ENCODE results near the gene CCM2L. TPM values are rescaled to one million over a fixed set of nuclear protein-coding genes. Genes with fewer than 3 reads are reported as not detected.
A peak's percentile ranks its signal among the peaks of the same experiment; 100 is the strongest.

CCM2L gene
- total RNA-seq, 2 donors from 2014 or later: 5.2 to 7.8 TPM

DNA sequence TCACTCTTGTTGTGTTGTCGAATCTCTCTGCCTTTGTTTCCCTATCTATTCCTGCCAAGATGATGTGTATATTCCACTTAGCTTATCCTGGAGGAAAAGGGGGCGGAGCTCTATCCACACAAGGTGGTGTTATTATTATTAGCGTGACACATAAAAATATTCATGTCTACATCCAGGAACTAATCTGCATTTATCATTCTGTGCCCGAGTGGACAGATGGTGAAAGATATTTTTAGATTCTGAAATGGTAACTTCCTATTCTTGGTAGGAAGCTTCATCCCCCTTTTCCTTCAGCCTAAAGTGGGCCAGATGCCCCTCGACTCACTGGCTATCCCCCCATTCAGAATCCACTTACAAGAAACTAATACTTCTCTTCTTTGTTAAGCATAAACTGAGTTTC lies 40.2 kb upstream of the CCM2L start:
- Mint-ChIP-seq H3K27me3 (ENCODE audit: insufficient read depth) (peaks cover 72% of the 10 kb centered on the region), H3K36me3 (ENCODE audit: low read depth) (no peaks in the 10 kb centered on the region), H3K9me3 (no peaks in the 10 kb centered on the region), H3K4me1 (peaks cover 53% of the 10 kb centered on the region), H3K27ac (no peak overlapping the region), H3K4me3 (no peak overlapping the region)
- H3K27ac ChIP-seq (ENCODE audit: low read depth, low read length): no peak overlapping the region
- H3K9me3 ChIP-seq (ENCODE audit: control insufficient read depth, low read length): no peaks in the 10 kb centered on the region
- H3K4me1 ChIP-seq (ENCODE audit: control insufficient read depth, insufficient read depth, low read length): peaks cover 19% of the 10 kb centered on the region
- peaks cover 38% of the 10 kb centered on the region for H3K27me3 ChIP-seq (ENCODE audit: control insufficient read depth, insufficient read depth, low read length, poor library complexity, severe bottlenecking)
- no peak overlapping the region for H3K9ac ChIP-seq (ENCODE audit: extremely low read depth, low read length, poor library complexity, severe bottlenecking)
- TF ChIP-seq, protein P1, sequence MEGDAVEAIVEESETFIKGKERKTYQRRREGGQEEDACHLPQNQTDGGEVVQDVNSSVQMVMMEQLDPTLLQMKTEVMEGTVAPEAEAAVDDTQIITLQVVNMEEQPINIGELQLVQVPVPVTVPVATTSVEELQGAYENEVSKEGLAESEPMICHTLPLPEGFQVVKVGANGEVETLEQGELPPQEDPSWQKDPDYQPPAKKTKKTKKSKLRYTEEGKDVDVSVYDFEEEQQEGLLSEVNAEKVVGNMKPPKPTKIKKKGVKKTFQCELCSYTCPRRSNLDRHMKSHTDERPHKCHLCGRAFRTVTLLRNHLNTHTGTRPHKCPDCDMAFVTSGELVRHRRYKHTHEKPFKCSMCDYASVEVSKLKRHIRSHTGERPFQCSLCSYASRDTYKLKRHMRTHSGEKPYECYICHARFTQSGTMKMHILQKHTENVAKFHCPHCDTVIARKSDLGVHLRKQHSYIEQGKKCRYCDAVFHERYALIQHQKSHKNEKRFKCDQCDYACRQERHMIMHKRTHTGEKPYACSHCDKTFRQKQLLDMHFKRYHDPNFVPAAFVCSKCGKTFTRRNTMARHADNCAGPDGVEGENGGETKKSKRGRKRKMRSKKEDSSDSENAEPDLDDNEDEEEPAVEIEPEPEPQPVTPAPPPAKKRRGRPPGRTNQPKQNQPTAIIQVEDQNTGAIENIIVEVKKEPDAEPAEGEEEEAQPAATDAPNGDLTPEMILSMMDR (conservative IDR thresholded peaks at IDR 0.05): no peak
- no peak for DNase-seq
- 75 to 83% methylated on average over 1 to 2 of the region's 5 CpGs for WGBS, 2 experiments (ENCODE audit: insufficient coverage in 1 of 2, insufficient read length in 1 of 2)
- H3K36me3 ChIP-seq (ENCODE audit: control insufficient read depth, insufficient read depth, low read length): no peaks in the 10 kb centered on the region
- H3K4me3 ChIP-seq (ENCODE audit: low read length): no peak overlapping the region

DNA sequence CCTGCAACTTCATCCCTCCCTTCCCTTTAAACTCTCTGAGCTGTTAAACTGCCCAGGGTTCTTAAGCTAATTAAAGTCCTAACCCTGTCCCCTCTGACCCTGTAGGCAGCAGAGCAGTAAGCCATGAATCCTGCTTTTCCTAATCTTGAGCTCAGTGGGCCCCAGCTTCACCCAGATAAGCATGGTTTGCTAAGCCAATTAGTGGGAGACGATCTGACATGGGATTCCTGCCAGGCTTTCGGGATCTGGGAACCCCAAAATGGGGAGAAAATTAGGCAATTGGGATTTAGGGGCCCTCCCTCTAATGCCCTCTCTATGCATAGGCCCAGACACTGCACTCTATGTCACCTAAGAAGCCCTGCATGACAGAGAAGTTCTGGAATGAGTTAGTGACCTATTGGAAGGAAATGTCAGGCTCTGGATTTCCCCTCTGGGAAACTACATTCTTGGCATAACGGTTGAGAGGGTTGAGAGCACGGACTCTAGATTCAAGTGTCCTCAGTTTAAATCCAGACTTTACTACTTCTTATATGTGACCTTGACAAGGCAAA lies 37.7 kb upstream of the CCM2L start:
- DNase-seq: peak; percentile 60
- peaks cover 47% of the 10 kb centered on the region for H3K27me3 Mint-ChIP-seq (ENCODE audit: insufficient read depth)
- H3K36me3 Mint-ChIP-seq (ENCODE audit: low read depth): no peaks in the 10 kb centered on the region
- no peaks in the 10 kb centered on the region for H3K9me3 Mint-ChIP-seq
- H3K9ac ChIP-seq (ENCODE audit: extremely low read depth, low read length, poor library complexity, severe bottlenecking): no peak overlapping the region
- H3K4me3 Mint-ChIP-seq: peak overlapping the region; percentile 19
- WGBS, 2 experiments (ENCODE audit: insufficient coverage in 1 of 2, insufficient read length in 1 of 2): 20 to 51% methylated on average over 1 to 4 of the region's 4 CpGs
- H3K4me1 ChIP-seq (ENCODE audit: control insufficient read depth, insufficient read depth, low read length): peaks cover 23% of the 10 kb centered on the region
- H3K27ac ChIP-seq (ENCODE audit: low read depth, low read length): no peak overlapping the region
- peaks cover 63% of the 10 kb centered on the region for H3K4me1 Mint-ChIP-seq
- no peaks in the 10 kb centered on the region for H3K36me3 ChIP-seq (ENCODE audit: control insufficient read depth, insufficient read depth, low read length)
- H3K27ac Mint-ChIP-seq: peak overlapping the region; percentile 82
- no peaks in the 10 kb centered on the region for H3K9me3 ChIP-seq (ENCODE audit: control insufficient read depth, low read length)
- TF ChIP-seq, protein P1 (conservative IDR thresholded peaks at IDR 0.05): no peak
- no peak overlapping the region for H3K4me3 ChIP-seq (ENCODE audit: low read length)
- peaks cover 14% of the 10 kb centered on the region for H3K27me3 ChIP-seq (ENCODE audit: control insufficient read depth, insufficient read depth, low read length, poor library complexity, severe bottlenecking)

DNA sequence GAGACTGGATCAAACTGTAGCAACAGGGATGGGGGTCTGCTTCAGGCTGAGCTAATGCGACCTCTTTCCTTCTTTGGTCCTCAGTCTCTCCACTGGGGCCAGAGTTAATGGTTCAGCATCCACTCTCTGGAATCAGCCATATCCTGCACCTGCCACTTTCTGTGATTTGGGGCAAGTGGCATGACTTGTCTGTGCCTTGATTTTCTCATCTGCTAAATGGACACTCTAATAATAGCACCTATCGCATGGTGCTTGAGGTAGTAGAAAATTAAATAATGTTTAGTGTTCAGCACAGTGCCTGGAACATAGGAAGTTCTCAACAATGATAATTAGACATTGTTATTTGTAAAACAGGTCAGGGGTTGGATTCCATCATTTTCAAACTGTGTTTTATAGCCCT lies 35.9 kb upstream of the CCM2L start:
- Histone ChIP-seq H3K9ac (ENCODE audit: extremely low read depth, low read length, poor library complexity, severe bottlenecking) (no peak overlapping the region), H3K27ac (ENCODE audit: low read depth, low read length) (no peak overlapping the region), H3K27me3 (ENCODE audit: control insufficient read depth, insufficient read depth, low read length, poor library complexity, severe bottlenecking) (peaks cover 7% of the 10 kb centered on the region), H3K36me3 (ENCODE audit: control insufficient read depth, insufficient read depth, low read length) (no peaks in the 10 kb centered on the region), H3K4me1 (ENCODE audit: control insufficient read depth, insufficient read depth, low read length) (peaks cover 20% of the 10 kb centered on the region), H3K4me3 (ENCODE audit: low read length) (no peak overlapping the region), H3K9me3 (ENCODE audit: control insufficient read depth, low read length) (no peaks in the 10 kb centered on the region)
- 88 to 96% methylated on average over 1 to 2 of the region's 2 CpGs for whole genome bisulfite sequencing, 2 experiments (ENCODE audit: insufficient coverage in 1 of 2, insufficient read length in 1 of 2)
- no peaks in the 10 kb centered on the region for H3K36me3 Mint-ChIP-seq (ENCODE audit: low read depth)
- no peak overlapping the region for H3K27ac Mint-ChIP-seq
- no peaks in the 10 kb centered on the region for H3K9me3 Mint-ChIP-seq
- H3K27me3 Mint-ChIP-seq (ENCODE audit: insufficient read depth): peaks cover 37% of the 10 kb centered on the region
- H3K4me3 Mint-ChIP-seq: no peak overlapping the region
- DNase-seq: no peak
- TF ChIP-seq, protein P1 (conservative IDR thresholded peaks at IDR 0.05): no peak
- H3K4me1 Mint-ChIP-seq: peaks cover 55% of the 10 kb centered on the region
